ENCODE data around the gene ITPK1. TPM values are rescaled to one million over a fixed set of nuclear protein-coding genes. Genes with fewer than 3 reads are reported as not detected.

The ITPK1 gene
- total RNA-seq, 3 donors from 2014 or later (not counting 1 experiment from before 2014, with no cell fraction given): 73.2 to 74.8 (median 74.4) TPM

DNA sequence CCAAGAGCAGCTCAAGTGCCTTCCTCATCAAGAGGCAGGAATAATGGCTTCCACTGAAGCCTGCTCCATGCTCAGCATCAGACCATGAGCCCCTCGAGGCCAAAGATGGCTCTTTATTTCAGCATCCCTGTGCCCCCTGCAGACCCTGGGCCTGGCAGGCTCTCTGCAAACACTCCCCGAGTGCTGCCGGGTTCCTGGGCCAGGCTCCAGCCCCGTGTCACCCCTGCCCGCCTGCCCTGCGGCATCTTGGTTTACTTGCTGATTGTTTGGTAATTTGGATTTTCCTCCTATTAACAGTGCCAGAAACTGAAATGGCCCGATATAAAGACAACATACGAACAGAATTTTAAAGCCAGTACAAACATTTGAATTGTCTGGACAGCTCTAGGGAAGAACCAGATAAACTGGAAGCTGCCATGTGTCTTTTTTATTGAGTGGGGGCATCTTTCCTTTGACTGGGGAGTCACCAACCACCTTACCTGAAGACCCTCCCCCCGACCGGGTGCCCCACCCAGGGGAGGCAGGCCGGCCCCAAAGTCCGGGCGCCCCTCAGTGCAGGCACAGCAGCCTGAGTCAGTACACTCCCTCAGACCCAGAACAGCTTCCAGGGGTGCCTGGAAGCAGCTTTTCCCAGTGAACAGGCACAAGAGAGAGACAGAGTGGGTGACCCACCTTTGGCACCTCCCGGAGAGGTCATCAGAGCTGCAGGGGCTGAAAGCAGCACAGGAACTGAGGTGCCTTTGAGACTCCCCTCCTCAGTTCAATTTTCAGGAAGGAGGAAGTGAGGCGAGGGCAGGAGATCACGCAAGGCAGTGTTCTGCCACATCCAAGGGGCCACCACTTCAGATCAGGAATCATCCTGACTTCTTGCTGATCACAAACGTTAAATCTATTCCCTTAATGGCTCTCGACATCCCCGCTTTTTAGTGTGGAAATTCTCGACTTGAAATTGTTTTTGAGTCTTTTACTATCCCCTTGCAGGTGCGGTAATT is 30.6 kb downstream of the ITPK1 start:
- Mint-ChIP-seq H3K4me3 (no peak overlapping the region), H3K27ac (peak overlapping the region; percentile 51 to 84), H3K27me3 (ENCODE audit: low read depth in 2 of 2) (no peaks in the 10 kb centered on the region), H3K36me3 (no peaks in the 10 kb centered on the region), H3K9me3 (peaks cover 0 to 2% of the 10 kb centered on the region in 2 donors), H3K4me1 (peaks cover 58 to 76% of the 10 kb centered on the region in 2 donors)
- Histone ChIP-seq H3K4me3 (ENCODE audit: low read length) (no peak overlapping the region), H3K27me3 (ENCODE audit: control insufficient read depth, insufficient read depth, low read length) (no peaks in the 10 kb centered on the region), H3K27ac (ENCODE audit: low read length) (no peak overlapping the region), H3K9me3 (ENCODE audit: control insufficient read depth, insufficient read depth, low read length) (no peaks in the 10 kb centered on the region), H3K36me3 (ENCODE audit: control insufficient read depth, insufficient read depth, low read length) (no peaks in the 10 kb centered on the region), H3K4me1 (ENCODE audit: control insufficient read depth, insufficient read depth, low read length) (peaks cover 73% of the 10 kb centered on the region)
- no peak for DNase-seq
- no peak for ATAC-seq
- no peak for TF ChIP-seq CTCF (IDR thresholded peaks at IDR 0.05)
- 86% methylated on average over 19 of the region's 21 CpGs for WGBS (ENCODE audit: insufficient coverage)
- intact Hi-C loops (cut with micrococcal nuclease): no loop called here

- H3K4me1 Mint-ChIP-seq: peaks cover 56 to 76% of the 10 kb centered on the region in 2 donors
- peaks cover 72% of the 10 kb centered on the region for H3K4me1 ChIP-seq (ENCODE audit: control insufficient read depth, insufficient read depth, low read length)
- H3K36me3 ChIP-seq (ENCODE audit: control insufficient read depth, insufficient read depth, low read length): no peaks in the 10 kb centered on the region
- peak overlapping the region; percentile 51 to 84 for H3K27ac Mint-ChIP-seq
- DNase-seq: no peak
- H3K9me3 ChIP-seq (ENCODE audit: control insufficient read depth, insufficient read depth, low read length): no peaks in the 10 kb centered on the region
- ATAC-seq: no peak
- H3K36me3 Mint-ChIP-seq: no peaks in the 10 kb centered on the region
- no peak for TF ChIP-seq CTCF (IDR thresholded peaks at IDR 0.05)
- H3K27me3 ChIP-seq (ENCODE audit: control insufficient read depth, insufficient read depth, low read length): no peaks in the 10 kb centered on the region
- H3K4me3 Mint-ChIP-seq: no peak overlapping the region
- H3K9me3 Mint-ChIP-seq: peaks cover 0 to 2% of the 10 kb centered on the region in 2 donors
- 99% methylated on average over 4 of the region's 4 CpGs for WGBS (ENCODE audit: insufficient coverage)
- H3K27ac ChIP-seq (ENCODE audit: low read length): no peak overlapping the region
- intact Hi-C loops (cut with micrococcal nuclease): no loop called here
- no peaks in the 10 kb centered on the region for H3K27me3 Mint-ChIP-seq (ENCODE audit: low read depth in 2 of 2)
- no peak overlapping the region for H3K4me3 ChIP-seq (ENCODE audit: low read length)
Observed at GRCh38 chr14:93084402-93084801, 31.3 kb downstream of the ITPK1 start.

DNA sequence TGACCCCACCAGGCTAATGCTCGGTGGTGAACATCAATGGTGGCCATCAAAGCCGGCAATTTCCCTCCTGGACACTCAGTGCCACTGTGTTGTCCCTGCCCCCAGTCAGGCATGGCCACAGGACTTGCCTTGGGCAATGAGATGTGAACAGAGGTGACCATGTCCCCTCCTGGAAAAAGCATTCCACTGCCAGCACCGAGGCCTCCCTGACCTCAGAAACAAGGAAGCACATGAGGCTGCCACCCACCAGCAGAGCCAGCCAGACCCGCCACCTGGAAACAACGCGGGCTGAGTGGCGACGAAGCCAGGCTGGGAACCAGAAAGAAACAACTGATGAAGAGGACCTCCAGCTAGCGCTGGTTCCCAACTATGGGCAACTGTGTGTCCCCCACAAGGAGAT is 31.8 kb downstream of the ITPK1 start:
- Mint-ChIP-seq H3K4me3 (no peak overlapping the region), H3K9me3 (peaks cover 0 to 2% of the 10 kb centered on the region in 2 donors), H3K27me3 (ENCODE audit: low read depth in 2 of 2) (no peaks in the 10 kb centered on the region), H3K36me3 (no peaks in the 10 kb centered on the region), H3K27ac (peak overlapping the region; percentile 51 to 76), H3K4me1 (peaks cover 57 to 76% of the 10 kb centered on the region in 2 donors)
- Histone ChIP-seq H3K4me3 (ENCODE audit: low read length) (no peak overlapping the region), H3K9me3 (ENCODE audit: control insufficient read depth, insufficient read depth, low read length) (no peaks in the 10 kb centered on the region), H3K27me3 (ENCODE audit: control insufficient read depth, insufficient read depth, low read length) (no peaks in the 10 kb centered on the region), H3K36me3 (ENCODE audit: control insufficient read depth, insufficient read depth, low read length) (no peaks in the 10 kb centered on the region), H3K4me1 (ENCODE audit: control insufficient read depth, insufficient read depth, low read length) (peaks cover 72% of the 10 kb centered on the region), H3K27ac (ENCODE audit: low read length) (no peak overlapping the region)
- ATAC-seq (no peak), DNase-seq (no peak)
- intact Hi-C loops (cut with micrococcal nuclease): no loop called here
- no peak for TF ChIP-seq CTCF (IDR thresholded peaks at IDR 0.05)
- 91% methylated on average over 9 of the region's 9 CpGs for WGBS (ENCODE audit: insufficient coverage)
